ENCODE data around the gene RNF114. TPM values are rescaled to one million over a fixed set of nuclear protein-coding genes. Genes with fewer than 3 reads are reported as not detected.
A peak's percentile ranks its signal among the peaks of the same experiment; 100 is the strongest.

The RNF114 gene
- total and polyA plus RNA-seq, 4 donors: 37.6 to 69.7 (median 60.0) TPM

DNA sequence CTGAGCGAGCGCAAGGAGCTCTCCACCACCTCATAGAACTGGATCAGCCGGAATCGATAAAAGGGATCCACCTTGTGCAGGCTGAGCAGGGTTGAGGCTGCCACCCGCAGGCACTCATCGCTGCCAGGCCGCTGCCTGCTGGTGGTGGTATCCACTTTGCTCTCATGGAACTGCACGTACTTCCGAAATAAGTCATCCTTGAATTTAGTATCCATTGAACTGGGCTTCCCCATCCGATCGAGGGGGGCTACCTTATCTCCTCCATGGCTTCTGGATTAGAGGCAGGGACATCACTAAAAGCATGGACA lies 28.0 kb upstream of the RNF114 start:
- ATAC-seq (ENCODE audit: insufficient read depth, low FRiP score) (no peak), DNase-seq (no peak)
- H3K4me1 ChIP-seq (ENCODE audit: control insufficient read depth in 5 of 5, insufficient read depth in 5 of 5, low read length in 5 of 5): peaks cover 0 to 3% (median 0%) of the 10 kb centered on the region in 5 donors
- no peak overlapping the region for H3K27ac ChIP-seq (ENCODE audit: low read depth in 1 of 2, low read length in 1 of 2)
- H3K27me3 ChIP-seq (ENCODE audit: control insufficient read depth in 3 of 3, insufficient read depth in 3 of 3, low read length in 2 of 3): no peaks in the 10 kb centered on the region
- H3K9ac ChIP-seq (ENCODE audit: insufficient read depth in 1 of 2, low read length in 2 of 2): no peak overlapping the region
- no peak overlapping the region for H3K4me3 ChIP-seq
- TF ChIP-seq, protein P1, sequence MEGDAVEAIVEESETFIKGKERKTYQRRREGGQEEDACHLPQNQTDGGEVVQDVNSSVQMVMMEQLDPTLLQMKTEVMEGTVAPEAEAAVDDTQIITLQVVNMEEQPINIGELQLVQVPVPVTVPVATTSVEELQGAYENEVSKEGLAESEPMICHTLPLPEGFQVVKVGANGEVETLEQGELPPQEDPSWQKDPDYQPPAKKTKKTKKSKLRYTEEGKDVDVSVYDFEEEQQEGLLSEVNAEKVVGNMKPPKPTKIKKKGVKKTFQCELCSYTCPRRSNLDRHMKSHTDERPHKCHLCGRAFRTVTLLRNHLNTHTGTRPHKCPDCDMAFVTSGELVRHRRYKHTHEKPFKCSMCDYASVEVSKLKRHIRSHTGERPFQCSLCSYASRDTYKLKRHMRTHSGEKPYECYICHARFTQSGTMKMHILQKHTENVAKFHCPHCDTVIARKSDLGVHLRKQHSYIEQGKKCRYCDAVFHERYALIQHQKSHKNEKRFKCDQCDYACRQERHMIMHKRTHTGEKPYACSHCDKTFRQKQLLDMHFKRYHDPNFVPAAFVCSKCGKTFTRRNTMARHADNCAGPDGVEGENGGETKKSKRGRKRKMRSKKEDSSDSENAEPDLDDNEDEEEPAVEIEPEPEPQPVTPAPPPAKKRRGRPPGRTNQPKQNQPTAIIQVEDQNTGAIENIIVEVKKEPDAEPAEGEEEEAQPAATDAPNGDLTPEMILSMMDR (IDR thresholded peaks at IDR 0.05; ENCODE audit: control extremely low read depth, extremely low read depth): no peak
- H3K36me3 ChIP-seq (ENCODE audit: control insufficient read depth in 4 of 4, insufficient read depth in 4 of 4, low read length in 4 of 4): peaks cover 12 to 51% (median 27%) of the 10 kb centered on the region in 4 donors
- 96 to 97% methylated on average over 11 of the region's 11 CpGs for WGBS, 2 donors
- H3K9me3 ChIP-seq (ENCODE audit: control insufficient read depth in 4 of 4, insufficient read depth in 3 of 4, low read length in 3 of 4): no peaks in the 10 kb centered on the region

DNA sequence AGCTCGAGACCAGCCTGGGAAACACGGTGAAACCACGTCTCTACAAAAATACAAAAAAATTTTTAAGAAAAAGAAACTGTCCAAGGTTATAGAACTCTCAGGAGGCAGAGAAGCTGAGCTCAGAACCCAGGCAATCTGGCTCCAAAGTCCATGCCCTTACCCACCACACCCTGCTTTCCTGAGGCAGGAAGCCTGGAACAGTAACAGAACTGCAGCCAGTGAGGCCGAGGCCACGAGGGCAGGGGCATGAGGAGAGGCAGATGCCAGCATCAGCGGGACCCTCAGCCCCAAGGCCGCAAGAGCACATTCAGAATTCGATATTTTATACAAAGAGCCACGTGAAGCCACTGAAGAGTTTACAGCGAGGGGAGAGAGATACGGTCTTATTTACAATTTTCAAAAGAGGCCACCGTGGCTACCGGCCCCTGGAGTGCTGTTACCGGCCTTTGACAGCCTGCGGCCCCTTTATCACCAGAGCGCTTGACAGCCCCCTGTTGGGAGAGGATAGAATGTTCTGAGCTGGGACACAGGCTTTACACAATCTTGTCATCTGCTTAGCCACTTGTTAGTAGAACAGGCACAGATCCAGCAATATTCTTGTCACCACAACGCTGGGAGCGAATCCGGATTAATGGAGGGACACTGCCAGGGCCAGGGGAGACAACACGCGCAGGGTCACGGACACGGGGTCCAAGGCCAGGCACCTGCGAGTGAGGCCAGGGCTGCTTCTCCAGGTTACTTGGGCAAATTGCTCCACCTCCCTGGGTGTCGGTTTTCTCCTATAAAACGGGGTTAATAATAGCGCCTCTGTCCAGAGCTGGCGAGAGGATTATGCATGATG lies 26.5 kb upstream of the RNF114 start:
- TF ChIP-seq, protein P1 (IDR thresholded peaks at IDR 0.05; ENCODE audit: control extremely low read depth, extremely low read depth): no peak
- peak overlapping the region; percentile 72 to 73 for H3K27ac ChIP-seq (ENCODE audit: low read depth in 1 of 2, low read length in 1 of 2)
- peaks cover 0 to 16% (median 10%) of the 10 kb centered on the region in 5 donors for H3K4me1 ChIP-seq (ENCODE audit: control insufficient read depth in 5 of 5, insufficient read depth in 5 of 5, low read length in 5 of 5)
- ATAC-seq (ENCODE audit: insufficient read depth, low FRiP score) (no peak), DNase-seq (no peak)
- WGBS, 2 donors: 71 to 87% methylated on average over 28 of the region's 28 CpGs
- H3K4me3 ChIP-seq: no peak overlapping the region
- H3K9ac ChIP-seq (ENCODE audit: insufficient read depth in 1 of 2, low read length in 2 of 2): no peak overlapping the region
- H3K27me3 ChIP-seq (ENCODE audit: control insufficient read depth in 3 of 3, insufficient read depth in 3 of 3, low read length in 2 of 3): no peaks in the 10 kb centered on the region
- H3K36me3 ChIP-seq (ENCODE audit: control insufficient read depth in 4 of 4, insufficient read depth in 4 of 4, low read length in 4 of 4): peaks cover 9 to 47% (median 18%) of the 10 kb centered on the region in 4 donors
- no peaks in the 10 kb centered on the region for H3K9me3 ChIP-seq (ENCODE audit: control insufficient read depth in 4 of 4, insufficient read depth in 3 of 4, low read length in 3 of 4)

DNA sequence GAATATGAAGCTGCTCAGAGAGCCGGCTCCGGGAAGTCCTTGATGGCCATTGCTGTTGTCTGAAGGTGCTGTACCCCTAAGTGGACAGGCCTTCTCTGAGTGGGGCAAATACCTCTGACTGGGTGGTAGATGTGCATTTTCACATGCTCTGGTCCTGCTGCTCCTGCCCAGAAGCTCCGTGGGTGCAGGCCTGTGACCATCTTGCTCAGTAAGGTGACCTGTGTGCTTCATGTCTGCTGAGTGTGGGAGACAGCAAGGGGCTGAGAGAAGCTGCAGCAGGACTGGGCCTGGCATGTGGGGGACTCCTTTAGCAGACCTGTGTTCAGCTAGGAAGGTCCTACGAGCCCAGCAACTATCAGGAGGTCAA lies 25.9 kb upstream of the RNF114 start:
- Histone ChIP-seq H3K4me3 (no peak overlapping the region), H3K36me3 (ENCODE audit: control insufficient read depth in 4 of 4, insufficient read depth in 4 of 4, low read length in 4 of 4) (peaks cover 3 to 41% (median 12%) of the 10 kb centered on the region in 4 donors), H3K9me3 (ENCODE audit: control insufficient read depth in 4 of 4, insufficient read depth in 3 of 4, low read length in 3 of 4) (peaks cover 0 to 2% (median 0%) of the 10 kb centered on the region in 4 donors), H3K27ac (ENCODE audit: low read depth in 1 of 2, low read length in 1 of 2) (peak overlapping the region; percentile 46 to 73), H3K4me1 (ENCODE audit: control insufficient read depth in 5 of 5, insufficient read depth in 5 of 5, low read length in 5 of 5) (peaks cover 0 to 16% (median 11%) of the 10 kb centered on the region in 5 donors), H3K9ac (ENCODE audit: insufficient read depth in 1 of 2, low read length in 2 of 2) (no peak overlapping the region), H3K27me3 (ENCODE audit: control insufficient read depth in 3 of 3, insufficient read depth in 3 of 3, low read length in 2 of 3) (no peaks in the 10 kb centered on the region)
- 79 to 89% methylated on average over 4 of the region's 4 CpGs for WGBS, 2 donors
- ATAC-seq (ENCODE audit: insufficient read depth, low FRiP score) (no peak), DNase-seq (no peak)
- TF ChIP-seq, protein P1 (IDR thresholded peaks at IDR 0.05; ENCODE audit: control extremely low read depth, extremely low read depth): no peak
